Activated T-cell treated with anti-CD3 and anti-CD28 coated beads, Interleukin-2, amount 50 U/mL, for 24 hours (primary cell): ENCODE measurements around the gene AMY2A.
"Not testable (repeated sequence)": the region's sequence is repeated elsewhere in the genome, so short reads cannot be mapped to it uniquely, and the experiment has no call there.

Experiments used
- DNase-seq: peaks from one replicate; pipeline ENCODE4 v3.0.0-alpha.2; 2020
- H3K27ac Mint-ChIP-seq: 2 replicates; pipeline ENCODE4 v1.8.0; 2020; ENCODE audit warnings: mild to moderate bottlenecking, mixed read lengths
- H3K27me3 Mint-ChIP-seq: 2 replicates; pipeline ENCODE4 v1.8.0; 2020; ENCODE audit warnings: mixed read lengths
- H3K36me3 Mint-ChIP-seq: 2 replicates; pipeline ENCODE4 v1.8.0; 2020; ENCODE audit warnings: low read depth, mixed read lengths
- H3K4me1 Mint-ChIP-seq: 2 replicates; pipeline ENCODE4 v1.8.0; 2020; ENCODE audit warnings: low read depth, mixed read lengths
- H3K4me3 Mint-ChIP-seq: 2 replicates; pipeline ENCODE4 v1.8.0; 2020; ENCODE audit warnings: mild to moderate bottlenecking, moderate library complexity, mixed read lengths
- H3K9me3 Mint-ChIP-seq: 2 replicates; pipeline ENCODE4 v1.8.0; 2020; ENCODE audit warnings: mixed read lengths

The AMY2A gene

GRCh38 chr1:103616994-103617477 is at the start of gene AMY2A:
AMY2A (plus strand) TSS chr1:103617427; CDS start chr1:103617441, 14 bp downstream.
- not testable (repeated sequence) for H3K27ac Mint-ChIP-seq, H3K27me3 Mint-ChIP-seq, H3K4me3 Mint-ChIP-seq, DNase-seq, H3K9me3 Mint-ChIP-seq, H3K36me3 Mint-ChIP-seq, H3K4me1 Mint-ChIP-seq

DNA sequence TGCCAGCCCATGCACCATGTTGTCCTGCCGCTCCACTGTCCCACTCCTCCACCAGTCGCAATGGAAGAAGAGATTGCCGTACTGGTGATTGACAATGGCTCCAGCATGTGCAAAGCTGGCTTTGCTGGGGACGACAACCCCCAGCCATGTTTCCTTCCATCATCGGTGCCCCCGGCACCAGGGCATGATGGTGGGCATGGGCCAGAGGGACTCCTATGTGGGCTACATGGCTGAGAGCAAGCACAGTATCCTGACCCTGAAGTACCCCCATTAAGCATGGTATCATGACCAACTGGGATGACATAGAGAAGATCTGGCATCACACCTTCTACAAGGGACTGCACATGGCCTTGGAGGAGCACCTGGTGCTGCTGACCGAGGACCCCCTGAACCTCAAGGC is 47.7 kb upstream of the AMY2A start:
- no peak for DNase-seq
- Mint-ChIP-seq H3K36me3 (peaks cover 39% of the 10 kb centered on the region), H3K4me1 (no peaks in the 10 kb centered on the region), H3K27ac (no peak overlapping the region), H3K27me3 (no peaks in the 10 kb centered on the region), H3K4me3 (no peak overlapping the region), H3K9me3 (no peaks in the 10 kb centered on the region)

- not testable (repeated sequence) for H3K9me3 Mint-ChIP-seq, H3K27ac Mint-ChIP-seq, DNase-seq, H3K27me3 Mint-ChIP-seq, H3K4me1 Mint-ChIP-seq, H3K4me3 Mint-ChIP-seq
- peaks cover 40% of the 10 kb centered on the region for H3K36me3 Mint-ChIP-seq
These were observed 45.9 kb upstream of the AMY2A start, which contains the start of gene AMY2B for GRCh38 chr1:103571289-103571688. AMY2B (plus strand) TSS chr1:103571589; CDS start chr1:103571603, 14 bp downstream.

- no peak for DNase-seq
- Mint-ChIP-seq H3K27me3 (no peaks in the 10 kb centered on the region), H3K9me3 (no peaks in the 10 kb centered on the region), H3K4me1 (peaks cover 6% of the 10 kb centered on the region), H3K27ac (no peak overlapping the region), H3K4me3 (no peak overlapping the region), H3K36me3 (peaks cover 41% of the 10 kb centered on the region)
These were observed 41.2 kb upstream of the AMY2A start for GRCh38 chr1:103576065-103576464.

DNA sequence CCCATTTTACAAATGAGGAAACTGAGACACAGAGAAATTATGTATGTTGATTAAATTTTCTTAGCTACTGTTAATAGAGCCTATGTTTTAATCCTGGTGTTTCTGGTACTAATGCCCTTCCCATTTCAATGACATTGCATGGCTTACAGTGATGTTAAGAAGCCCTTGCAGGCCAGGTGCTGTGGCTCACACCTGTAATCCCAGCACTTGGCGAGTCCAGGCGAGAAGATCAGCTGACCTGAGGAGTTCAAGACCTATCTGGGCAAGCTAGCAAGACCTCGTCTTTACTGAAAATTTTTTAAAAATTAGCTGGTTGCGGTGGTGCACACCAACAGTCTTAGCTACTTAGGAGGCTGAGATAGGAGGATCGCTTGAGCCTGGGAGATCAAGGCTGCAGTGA is 40.4 kb upstream of the AMY2A start:
- not testable (repeated sequence) for H3K27me3 Mint-ChIP-seq, H3K27ac Mint-ChIP-seq, H3K9me3 Mint-ChIP-seq, DNase-seq, H3K4me1 Mint-ChIP-seq, H3K4me3 Mint-ChIP-seq
- H3K36me3 Mint-ChIP-seq, result peaks cover 41% of the 10 kb centered on the region

GRCh38 chr1:103582464-103582863 is 34.8 kb upstream of the AMY2A start:
- H3K4me1 Mint-ChIP-seq, result no peaks in the 10 kb centered on the region
- H3K36me3 Mint-ChIP-seq, result peaks cover 17% of the 10 kb centered on the region
- H3K4me3 Mint-ChIP-seq, result no peak overlapping the region
- H3K27ac Mint-ChIP-seq, result no peak overlapping the region
- no peaks in the 10 kb centered on the region for H3K27me3 Mint-ChIP-seq
- DNase-seq, result no peak
- H3K9me3 Mint-ChIP-seq, result no peaks in the 10 kb centered on the region

- Mint-ChIP-seq H3K9me3 (peaks cover 3% of the 10 kb centered on the region), H3K27ac (no peak overlapping the region), H3K4me3 (no peak overlapping the region), H3K36me3 (peaks cover 9% of the 10 kb centered on the region), H3K27me3 (peaks cover 2% of the 10 kb centered on the region), H3K4me1 (no peaks in the 10 kb centered on the region)
- DNase-seq, result no peak
These were observed 33.3 kb upstream of the AMY2A start for GRCh38 chr1:103583887-103584286.

DNA sequence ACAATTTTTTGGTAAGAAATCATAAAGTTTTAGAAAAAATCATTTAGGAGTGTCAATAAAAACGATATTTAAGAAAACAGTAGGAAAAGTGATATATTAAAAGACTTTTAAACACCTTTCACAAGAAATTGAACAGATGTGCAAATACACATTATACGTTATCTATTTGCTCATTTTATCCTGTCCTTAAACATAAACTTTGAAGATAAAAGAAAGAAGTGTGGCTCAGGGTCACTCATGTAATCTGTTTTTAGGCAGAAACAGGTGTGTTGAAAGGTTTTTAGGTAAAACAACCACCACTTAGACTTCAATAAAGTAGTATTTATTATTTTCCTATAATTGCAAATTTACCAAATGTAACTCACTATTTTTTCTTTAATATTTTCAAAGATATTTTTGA is 32.7 kb upstream of the AMY2A start:
- Mint-ChIP-seq H3K27ac (no peak overlapping the region), H3K36me3 (peaks cover 5% of the 10 kb centered on the region), H3K4me1 (no peaks in the 10 kb centered on the region), H3K4me3 (no peak overlapping the region), H3K27me3 (peaks cover 6% of the 10 kb centered on the region), H3K9me3 (peaks cover 8% of the 10 kb centered on the region)
- DNase-seq, result no peak

GRCh38 chr1:103602740-103603139 is 14.5 kb upstream of the AMY2A start:
- not testable (repeated sequence) for DNase-seq, H3K9me3 Mint-ChIP-seq, H3K36me3 Mint-ChIP-seq, H3K4me3 Mint-ChIP-seq, H3K27ac Mint-ChIP-seq, H3K27me3 Mint-ChIP-seq, H3K4me1 Mint-ChIP-seq

- H3K36me3 Mint-ChIP-seq, result no peaks in the 10 kb centered on the region
- no peaks in the 10 kb centered on the region for H3K9me3 Mint-ChIP-seq
- no peak overlapping the region for H3K4me3 Mint-ChIP-seq
- no peaks in the 10 kb centered on the region for H3K4me1 Mint-ChIP-seq
- no peak for DNase-seq
- H3K27me3 Mint-ChIP-seq, result no peaks in the 10 kb centered on the region
- no peak overlapping the region for H3K27ac Mint-ChIP-seq
These were observed 865 bp upstream of the AMY2A start for GRCh38 chr1:103616362-103616761.

DNA sequence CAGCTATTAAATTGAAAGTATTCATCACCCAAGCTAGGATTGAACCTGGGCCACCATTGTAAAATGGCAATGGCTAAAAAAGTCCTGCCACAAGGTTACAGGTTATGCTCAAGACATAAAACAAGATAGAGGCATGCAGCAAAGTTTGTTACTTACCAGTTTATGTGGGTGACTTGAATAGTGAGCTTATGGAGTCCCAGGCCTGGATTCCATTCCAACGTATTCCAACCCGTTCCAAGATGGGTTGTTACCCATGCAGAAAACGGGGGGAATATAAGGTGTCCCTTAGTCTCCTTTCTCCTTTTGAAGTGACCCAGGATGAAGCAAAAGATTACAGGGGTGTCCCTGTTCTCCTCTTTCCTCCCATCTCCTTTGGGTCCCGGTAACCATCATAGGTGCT is 10.2 kb downstream of the AMY2A start:
- H3K9me3 Mint-ChIP-seq, H3K4me1 Mint-ChIP-seq, H3K36me3 Mint-ChIP-seq, H3K27ac Mint-ChIP-seq, DNase-seq, H3K27me3 Mint-ChIP-seq, H3K4me3 Mint-ChIP-seq: not testable (repeated sequence)

DNA sequence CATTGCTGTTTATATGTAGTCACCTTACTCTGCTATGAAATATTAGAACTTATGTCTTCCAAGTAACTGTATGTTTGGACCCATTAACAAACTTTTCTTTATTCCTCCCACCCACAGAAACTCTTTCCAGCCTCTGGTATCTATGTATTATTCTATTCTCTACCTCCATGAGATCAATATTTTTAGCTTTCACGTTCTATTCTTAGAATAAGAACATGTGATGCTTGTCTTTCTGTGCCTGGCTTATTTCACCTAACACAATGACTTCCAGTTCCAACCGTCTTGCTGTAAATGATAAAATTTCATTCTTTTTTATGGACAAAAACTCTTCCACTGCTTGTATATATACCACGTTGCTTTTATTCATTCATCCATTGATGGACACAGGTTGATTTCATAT is 24.0 kb downstream of the AMY2A start:
- DNase-seq, H3K4me1 Mint-ChIP-seq, H3K9me3 Mint-ChIP-seq, H3K27me3 Mint-ChIP-seq, H3K27ac Mint-ChIP-seq, H3K36me3 Mint-ChIP-seq, H3K4me3 Mint-ChIP-seq: not testable (repeated sequence)

DNA sequence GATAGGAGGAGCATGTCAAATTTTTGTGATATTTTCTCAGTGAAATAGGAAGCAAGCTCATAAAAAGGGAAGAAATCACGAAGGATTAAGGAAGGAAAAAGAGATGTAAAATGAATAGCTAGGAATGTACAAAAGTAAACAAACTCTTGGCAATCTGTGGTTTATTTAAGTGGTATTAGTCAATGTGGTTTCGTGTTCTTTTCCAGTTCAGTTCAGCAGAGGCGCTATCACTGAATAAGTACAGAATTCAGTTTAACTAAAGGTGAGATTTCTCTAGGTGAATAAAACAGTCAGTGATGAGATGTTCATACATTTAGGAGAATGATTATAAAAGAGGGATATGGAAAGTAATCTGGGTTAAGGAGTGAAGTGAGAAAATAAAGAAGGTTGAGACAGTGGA is 26.7 kb downstream of the AMY2A start:
- H3K4me1 Mint-ChIP-seq, H3K27ac Mint-ChIP-seq, H3K36me3 Mint-ChIP-seq: not testable (repeated sequence)

GRCh38 chr1:103650305-103650704 is 33.1 kb downstream of the AMY2A start:
- not testable (repeated sequence) for H3K36me3 Mint-ChIP-seq, H3K9me3 Mint-ChIP-seq, H3K4me3 Mint-ChIP-seq, H3K27ac Mint-ChIP-seq, DNase-seq, H3K27me3 Mint-ChIP-seq, H3K4me1 Mint-ChIP-seq

More for the DNA sequence above, 26.7 kb downstream of the AMY2A start:
- H3K9me3 Mint-ChIP-seq, DNase-seq, H3K27me3 Mint-ChIP-seq, H3K4me3 Mint-ChIP-seq: not testable (repeated sequence)

DNA sequence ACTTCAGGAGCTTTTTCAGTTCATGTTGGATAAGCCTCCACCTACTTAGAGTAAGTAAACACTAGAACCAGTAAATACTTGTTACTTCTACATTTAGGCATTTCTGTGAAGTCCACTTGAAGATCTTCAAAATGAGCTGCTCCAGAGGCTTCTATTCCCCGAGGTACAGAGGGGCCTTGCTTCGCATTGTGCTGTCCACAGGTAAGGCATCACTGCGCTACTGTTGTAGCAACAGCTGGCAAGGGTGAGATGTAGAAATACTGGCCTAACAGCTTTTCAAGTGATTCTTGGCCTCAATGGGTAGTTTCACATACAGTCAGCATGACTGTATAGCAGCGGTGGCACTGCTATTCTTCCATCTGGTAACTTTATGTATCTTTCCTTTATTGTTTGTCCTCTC is 33.7 kb downstream of the AMY2A start:
- H3K9me3 Mint-ChIP-seq, H3K27me3 Mint-ChIP-seq, DNase-seq, H3K4me1 Mint-ChIP-seq, H3K27ac Mint-ChIP-seq, H3K4me3 Mint-ChIP-seq, H3K36me3 Mint-ChIP-seq: not testable (repeated sequence)

DNA sequence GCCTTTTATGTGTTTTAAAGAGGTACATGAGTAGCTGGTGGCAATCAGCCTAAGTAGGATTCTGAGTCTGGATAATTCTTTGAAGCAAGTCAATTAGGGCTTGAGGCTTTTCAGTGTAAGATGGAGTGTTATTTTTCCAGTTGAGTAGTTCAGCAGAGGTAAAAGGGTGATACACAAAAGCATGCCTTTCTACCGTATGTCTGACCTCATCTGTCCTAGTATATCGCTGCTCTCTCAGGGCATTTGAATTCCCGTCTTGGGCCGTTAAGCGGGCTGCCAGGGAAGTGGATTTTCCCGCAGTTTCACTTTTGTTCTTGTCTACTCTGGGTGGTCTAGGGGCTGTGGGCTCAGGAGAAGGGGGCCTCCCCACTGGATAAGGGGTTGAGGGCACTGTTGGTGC is 36.9 kb downstream of the AMY2A start:
- H3K27me3 Mint-ChIP-seq, result not testable (repeated sequence)

More for the DNA sequence above, 36.9 kb downstream of the AMY2A start:
- H3K4me1 Mint-ChIP-seq, H3K4me3 Mint-ChIP-seq, H3K36me3 Mint-ChIP-seq, H3K9me3 Mint-ChIP-seq, H3K27ac Mint-ChIP-seq, DNase-seq: not testable (repeated sequence)
